Psoas muscle (tissue), 8 donors: ENCODE data around the gene TP53I13. TPM values are rescaled to one million over a fixed set of nuclear protein-coding genes. Genes with fewer than 3 reads are reported as not detected.

ENCODE experiments used
- ATAC-seq, 4 donors: fragments of 200-7000 bp; cut with Tn5 transposase; one replicate each; pipeline ENCODE4 v1.9.1; 2020; ENCODE audit warnings: moderate library complexity in 3 of 4, mild to moderate bottlenecking in 2 of 4
- DNase-seq, 2 donors: peaks; one replicate each; pipeline ENCODE4 v3.0.0-alpha.2; 2020
- H3K27ac ChIP-seq: fragments of 200-600 bp; one replicate; pipeline ENCODE4 v1.8.0; 2022
- H3K27me3 ChIP-seq, 3 donors: fragments of 200-600 bp in 1 of 3; one replicate each; pipeline versions ENCODE4 v1.6.1 to v1.8.0; 2013 to 2022; ENCODE audit warnings: low read length in 2 of 3, mild to moderate bottlenecking in 2 of 3, moderate library complexity in 1 of 3; ENCODE audit not compliant: insufficient read depth in 3 of 3
- H3K36me3 ChIP-seq, 2 donors: fragments of 200-600 bp in 1 of 2; one replicate each; pipeline versions ENCODE4 v1.6.1 to v1.8.0; 2013 to 2022; ENCODE audit warnings: low read depth in 1 of 2, mild to moderate bottlenecking in 1 of 2, moderate library complexity in 1 of 2; ENCODE audit not compliant: insufficient read depth in 1 of 2
- H3K4me1 ChIP-seq: fragments of 200-600 bp; one replicate; pipeline ENCODE4 v1.8.0; 2022
- H3K4me3 ChIP-seq: fragments of 200-600 bp; one replicate; pipeline ENCODE4 v1.8.0; 2022; ENCODE audit warnings: mild to moderate bottlenecking
- H3K9me3 ChIP-seq: fragments of 200-600 bp; one replicate; pipeline ENCODE4 v1.8.0; 2022
- CTCF ChIP-seq: fragments of 200-600 bp; IDR thresholded peaks from one replicate; pipeline ENCODE4 v1.8.0; 2022; ENCODE audit warnings: antibody characterized with exemption
- WGBS, 3 donors: extraction: QIAGEN DNeasy Blood & Tissue Kit; methylation state at CpG; one replicate each; pipeline versions ENCODE4 v1.1.6 to v1.1.7; 2013; 5-methylcytosine and 5-hydroxymethylcytosine counted together
- intact Hi-C, 2 donors: fragments of 100-400 bp; cut with DNase I; formaldehyde crosslinking; loops; one replicate each; pipeline versions ENCODE4 v1.11.0 to v1.14.2; 2022
- polyA plus RNA-seq, 3 donors: library from polyadenylated mRNA; stranded (reverse); fragments of 200-250 nt; gene quantifications; one replicate each; pipeline ENCODE4 v1.2.3, GENCODE V29; 2013
- total RNA-seq, 4 donors: library from RNA; stranded (reverse); fragmentation: NEBNext Ultra II Directional in 2 of 4; extraction: Animal tissue kit (Norgen Biotek cat#: 25700) in 2 of 4; gene quantifications; one replicate each; pipeline versions ENCODE4 v1.2.1 to v1.2.4, GENCODE V29; 2021 to 2023
- donor health status: healthy with polysubstance abuse.
- donor health status: DM: no; HTN: no; CAD: no; lungs with moderate emphysema.
- donor health status: Bipolar disorder and iron deficiency.
- donor health status: healthy.
- donor health status: DM: yes; HTN: yes; CAD: no.
- donor health status: DM: no; HTN: no; CAD: no.
- donor health status: DM: no; HTN: no; CAD: no.
- donor health status: DM: yes; HTN: yes; CAD: no.

The TP53I13 gene
- total and polyA plus RNA-seq, 7 donors: 13.3 to 46.1 (median 20.9) TPM

GRCh38 chr17:29592850-29593551, 24.5 kb downstream of the TP53I13 start, which contains the start of gene ANKRD13B:
Gene ANKRD13B, plus strand, starts transcription at chr17:29593132. Its CDS starts 490 bp downstream, at chr17:29593622.
- no peaks in the 10 kb centered on the region for H3K9me3 ChIP-seq
- H3K27ac ChIP-seq: peak within 1 kb of the TSS; percentile 89
- peaks cover 50% of the 10 kb centered on the region for H3K4me1 ChIP-seq
- DNase-seq (peak; percentile 52 to 74), ATAC-seq (no peak)
- TF ChIP-seq CTCF: no peak
- 0 to 3% (median 0%) methylated on average over 22 to 94 of the region's 96 CpGs for WGBS, 3 donors
- no peaks in the 10 kb centered on the region for H3K36me3 ChIP-seq
- intact Hi-C loops: no loop called here
- H3K4me3 ChIP-seq: peak within 1 kb of the TSS; percentile 84
- no peaks in the 10 kb centered on the region for H3K27me3 ChIP-seq

GRCh38 chr17:29593591-29594518, 25.4 kb downstream of the TP53I13 start:
- Histone ChIP-seq H3K27ac (no peak overlapping the region), H3K27me3 (no peaks in the 10 kb centered on the region), H3K4me3 (peak overlapping the region; percentile 84), H3K9me3 (no peaks in the 10 kb centered on the region), H3K4me1 (peaks cover 44% of the 10 kb centered on the region), H3K36me3 (no peaks in the 10 kb centered on the region)
- DNase-seq (no peak), ATAC-seq (no peak)
- TF ChIP-seq CTCF: peak; percentile 21
- WGBS, 3 donors: 9 to 12% (median 12%) methylated on average over 53 to 64 of the region's 64 CpGs
- intact Hi-C loops: no loop called here

- peaks cover 44% of the 10 kb centered on the region for H3K4me1 ChIP-seq
- DNase-seq: no peak
- intact Hi-C loops: no loop called here
- H3K9me3 ChIP-seq: no peaks in the 10 kb centered on the region
- H3K27me3 ChIP-seq: no peaks in the 10 kb centered on the region
- 90 to 97% (median 92%) methylated on average over 11 of the region's 11 CpGs for WGBS, 3 donors
- H3K36me3 ChIP-seq: no peaks in the 10 kb centered on the region
- ATAC-seq: no peak
- no peak overlapping the region for H3K27ac ChIP-seq
- TF ChIP-seq CTCF: no peak
- peak overlapping the region; percentile 84 for H3K4me3 ChIP-seq
These were observed 26.1 kb downstream of the TP53I13 start for GRCh38 chr17:29594519-29595090.

- ATAC-seq (no peak), DNase-seq (no peak)
- H3K4me3 ChIP-seq: no peak overlapping the region
- no peaks in the 10 kb centered on the region for H3K9me3 ChIP-seq
- 74 to 80% (median 77%) methylated on average over 6 to 7 of the region's 7 CpGs for WGBS, 3 donors
- peaks cover 39% of the 10 kb centered on the region for H3K4me1 ChIP-seq
- no peak for TF ChIP-seq CTCF
- H3K36me3 ChIP-seq: no peaks in the 10 kb centered on the region
- intact Hi-C loops: no loop called here
- no peaks in the 10 kb centered on the region for H3K27me3 ChIP-seq
- H3K27ac ChIP-seq: no peak overlapping the region
These were observed 26.8 kb downstream of the TP53I13 start for GRCh38 chr17:29595107-29595942.
